Peyer's patch (tissue), 4 donors: ENCODE results near the gene ATOX1. TPM values are rescaled to one million over a fixed set of nuclear protein-coding genes. Genes with fewer than 3 reads are reported as not detected.
A peak's percentile ranks its signal among the peaks of the same experiment; 100 is the strongest.

Source experiments
- DNase-seq, 3 donors: peaks; one replicate each; pipeline ENCODE4 v3.0.0-alpha.2; 2017 to 2019
- H3K27ac ChIP-seq, 4 donors: fragments of 200-600 bp; sonication (generic); one replicate each; pipeline ENCODE4 v1.5.1; 2016 to 2019
- H3K27me3 ChIP-seq, 2 donors: fragments of 200-600 bp; sonication (generic); one replicate each; pipeline ENCODE4 v1.5.1; 2019
- H3K36me3 ChIP-seq, 3 donors: fragments of 200-600 bp; sonication (generic); one replicate each; pipeline ENCODE4 v1.5.1; 2016 to 2019
- H3K4me1 ChIP-seq, 4 donors: fragments of 200-600 bp; sonication (generic); one replicate each; pipeline ENCODE4 v1.5.1; 2016 to 2019
- H3K4me3 ChIP-seq, 4 donors: fragments of 200-600 bp; sonication (generic); 1 replicate in 3 of 4; 2 replicates in 1 of 4; pipeline ENCODE4 v1.5.1; 2016 to 2019; ENCODE audit warnings: mild to moderate bottlenecking in 1 of 4
- H3K9me3 ChIP-seq, 4 donors: fragments of 200-600 bp; sonication (generic); one replicate each; pipeline ENCODE4 v1.5.1; 2016 to 2019; ENCODE audit warnings: mild to moderate bottlenecking in 1 of 4
- POLR2A ChIP-seq, 2 donors: fragments of 450-650 bp; IDR thresholded peaks; one replicate each; pipeline ENCODE4 v1.5.1; 2017; ENCODE audit warnings: antibody characterized with exemption in 2 of 2, mild to moderate bottlenecking in 2 of 2, moderate library complexity in 2 of 2
- total RNA-seq, 4 donors: library from RNA; depleted of rRNA; stranded (reverse); fragments of >200 nt; gene quantifications; one replicate each; pipeline ENCODE4 v1.1.0, GENCODE V29; 2016
- TF ChIP-seq, protein P1 (sequence below), 6 experiments: fragments of 450-650 bp in 4 of 6; fragments of 200-600 bp in 2 of 6; sonication (generic) in 1 of 6; IDR thresholded peaks; one replicate each; pipeline ENCODE4 v1.5.1; 2017 to 2019; ENCODE audit warnings: antibody characterized with exemption in 6 of 6, mild to moderate bottlenecking in 3 of 6, moderate library complexity in 1 of 6

ATOX1 gene
- total RNA-seq, 4 donors from 2014 or later: 99.9 to 161 (median 126) TPM

DNA sequence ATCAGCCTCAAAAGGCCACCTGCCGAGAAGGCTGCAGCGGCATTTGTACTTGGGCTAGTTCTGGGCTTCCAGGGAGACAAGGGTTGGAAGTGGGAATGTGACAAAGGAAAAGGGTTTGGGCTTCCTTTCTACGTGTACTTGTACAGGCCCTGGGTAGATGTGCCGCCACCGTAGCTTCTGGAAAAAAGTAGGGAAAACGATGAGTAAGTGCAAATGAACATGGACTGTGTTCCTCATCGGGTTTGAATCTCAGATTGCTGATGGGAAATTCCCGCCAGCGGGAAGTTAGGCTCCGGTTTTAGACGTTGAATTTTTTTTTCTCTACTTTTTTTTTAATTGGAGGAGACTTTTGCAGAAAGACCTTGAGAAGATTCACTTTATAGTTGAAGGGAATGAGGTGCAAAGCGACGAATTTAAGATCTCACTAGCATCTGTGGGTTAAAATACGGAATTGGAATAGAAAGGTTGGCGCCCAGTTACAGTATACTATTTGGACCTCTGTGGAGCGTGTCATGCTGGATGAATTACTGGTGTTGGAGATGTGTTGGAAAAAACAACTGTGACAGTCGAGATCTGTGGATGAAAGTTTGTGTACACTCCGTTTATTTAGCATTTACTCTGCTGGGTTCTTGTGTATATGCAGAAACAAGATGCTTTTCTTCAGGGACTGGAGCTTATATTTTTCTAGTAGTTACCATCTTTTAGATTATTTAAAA lies 14.6 kb upstream of the ATOX1 start:
- Histone ChIP-seq H3K27ac (peak overlapping the region; percentile 82 to 97 (median 96)), H3K36me3 (no peaks in the 10 kb centered on the region), H3K9me3 (no peaks in the 10 kb centered on the region), H3K27me3 (no peaks in the 10 kb centered on the region), H3K4me3 (peak overlapping the region; percentile 70 to 91 (median 90)), H3K4me1 (peaks cover 0 to 35% (median 8%) of the 10 kb centered on the region in 4 donors)
- DNase-seq: peak in 1 of 3 donors; percentile 56
- no peak for TF ChIP-seq POLR2A (IDR thresholded peaks at IDR 0.05)
- TF ChIP-seq, protein P1, sequence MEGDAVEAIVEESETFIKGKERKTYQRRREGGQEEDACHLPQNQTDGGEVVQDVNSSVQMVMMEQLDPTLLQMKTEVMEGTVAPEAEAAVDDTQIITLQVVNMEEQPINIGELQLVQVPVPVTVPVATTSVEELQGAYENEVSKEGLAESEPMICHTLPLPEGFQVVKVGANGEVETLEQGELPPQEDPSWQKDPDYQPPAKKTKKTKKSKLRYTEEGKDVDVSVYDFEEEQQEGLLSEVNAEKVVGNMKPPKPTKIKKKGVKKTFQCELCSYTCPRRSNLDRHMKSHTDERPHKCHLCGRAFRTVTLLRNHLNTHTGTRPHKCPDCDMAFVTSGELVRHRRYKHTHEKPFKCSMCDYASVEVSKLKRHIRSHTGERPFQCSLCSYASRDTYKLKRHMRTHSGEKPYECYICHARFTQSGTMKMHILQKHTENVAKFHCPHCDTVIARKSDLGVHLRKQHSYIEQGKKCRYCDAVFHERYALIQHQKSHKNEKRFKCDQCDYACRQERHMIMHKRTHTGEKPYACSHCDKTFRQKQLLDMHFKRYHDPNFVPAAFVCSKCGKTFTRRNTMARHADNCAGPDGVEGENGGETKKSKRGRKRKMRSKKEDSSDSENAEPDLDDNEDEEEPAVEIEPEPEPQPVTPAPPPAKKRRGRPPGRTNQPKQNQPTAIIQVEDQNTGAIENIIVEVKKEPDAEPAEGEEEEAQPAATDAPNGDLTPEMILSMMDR (IDR thresholded peaks at IDR 0.05): no peak

- H3K4me1 ChIP-seq: peaks cover 0 to 35% (median 8%) of the 10 kb centered on the region in 4 donors
- peak; percentile 48 to 74 (median 69) for DNase-seq
These were observed 13.8 kb upstream of the ATOX1 start for GRCh38 chr5:151772029-151772845.

GRCh38 chr5:151771259-151772028 lies 13.0 kb upstream of the ATOX1 start, which contains the start of gene G3BP1:
G3BP1 (plus strand) TSS chr5:151771954; CDS start chr5:151786621, 14,667 bp downstream.
- peak; percentile 99 to 100 (median 99) for DNase-seq
- Histone ChIP-seq H3K27me3 (no peaks in the 10 kb centered on the region), H3K27ac (peak within 1 kb of the TSS; percentile 93 to 97 (median 97)), H3K4me1 (peaks cover 0 to 35% (median 5%) of the 10 kb centered on the region in 4 donors), H3K36me3 (no peaks in the 10 kb centered on the region), H3K9me3 (no peaks in the 10 kb centered on the region), H3K4me3 (peak within 1 kb of the TSS; percentile 70 to 91 (median 90))
- TF ChIP-seq POLR2A (IDR thresholded peaks at IDR 0.05): peak; percentile 96 to 99
- TF ChIP-seq, protein P1 (IDR thresholded peaks at IDR 0.05): peak; percentile 34 to 78 (median 54)

More at GRCh38 chr5:151772029-151772845, 13.8 kb upstream of the ATOX1 start:
- Histone ChIP-seq H3K4me3 (peak overlapping the region; percentile 70 to 91 (median 90)), H3K27ac (peak overlapping the region; percentile 82 to 97 (median 96)), H3K36me3 (no peaks in the 10 kb centered on the region), H3K9me3 (no peaks in the 10 kb centered on the region), H3K27me3 (no peaks in the 10 kb centered on the region)
- TF ChIP-seq, protein P1 (IDR thresholded peaks at IDR 0.05): no peak
- no peak for TF ChIP-seq POLR2A (IDR thresholded peaks at IDR 0.05)

DNA sequence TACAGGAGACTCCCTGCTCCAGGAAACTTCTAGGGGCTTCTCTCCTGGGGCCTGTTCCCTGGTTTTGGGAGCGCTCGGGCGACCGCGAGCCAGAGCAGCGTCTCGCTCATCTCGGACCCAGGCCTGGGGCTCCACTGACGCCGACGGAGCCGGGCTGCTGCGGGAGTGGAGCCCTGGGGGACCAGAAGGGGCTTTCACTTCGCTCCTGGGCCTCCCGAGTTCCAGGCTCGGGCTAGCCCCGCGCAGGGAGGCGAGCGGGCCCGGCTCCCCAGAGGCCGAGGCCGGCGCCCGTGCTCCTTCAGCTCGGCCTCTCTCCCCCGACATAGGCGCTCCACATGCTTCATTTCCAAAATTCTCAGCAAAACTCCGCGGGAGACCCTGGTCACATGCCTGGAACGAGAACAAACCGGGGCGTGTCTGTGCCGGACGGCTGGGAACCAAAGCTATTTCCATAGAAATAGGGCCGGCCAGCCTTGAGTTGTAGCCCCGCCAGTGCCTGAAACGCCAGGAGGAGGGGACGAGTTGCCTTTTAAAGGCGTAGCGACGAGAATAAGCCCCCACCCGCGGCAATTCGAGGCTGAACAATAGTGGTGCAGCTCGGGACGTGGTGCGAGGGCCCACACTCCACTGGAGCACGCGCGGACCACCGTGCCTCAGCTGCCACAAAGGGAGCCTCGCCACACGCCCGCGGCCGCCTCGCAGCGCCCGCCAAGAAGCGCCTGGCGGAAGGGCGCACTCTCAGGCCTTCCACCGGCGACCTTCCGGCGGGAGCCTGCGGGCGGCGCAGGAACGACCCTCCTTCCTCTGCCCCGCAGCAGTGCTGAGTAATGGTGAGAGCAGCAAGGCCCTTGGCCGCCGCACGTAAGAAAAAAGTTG lies 12.2 kb upstream of the ATOX1 start:
- Histone ChIP-seq H3K4me1 (peaks cover 0 to 35% (median 4%) of the 10 kb centered on the region in 4 donors), H3K27ac (peak overlapping the region; percentile 89 to 97 (median 95)), H3K27me3 (no peaks in the 10 kb centered on the region), H3K36me3 (no peaks in the 10 kb centered on the region), H3K4me3 (peak overlapping the region; percentile 52 to 89 (median 54)), H3K9me3 (no peaks in the 10 kb centered on the region)
- peak in 2 of 3 donors; percentile 61 to 82 for DNase-seq
- TF ChIP-seq, protein P1 (IDR thresholded peaks at IDR 0.05): peak in 1 of 6 experiments; percentile 7
- TF ChIP-seq POLR2A (IDR thresholded peaks at IDR 0.05): no peak
